Raji (cell line): ENCODE measurements around the gene CCDC86.

Experiments used
- POLR2A ChIP-seq: IDR thresholded peaks from 2 replicates; pipeline ENCODE4 v1.6.1; 2011; ENCODE audit warnings: low read depth, low read length, control low read depth; ENCODE audit not compliant: insufficient read depth

Gene CCDC86

GRCh38 chr11:60857378-60858232 lies 15.7 kb downstream of the CCDC86 start:
- no peak for TF ChIP-seq POLR2A

DNA sequence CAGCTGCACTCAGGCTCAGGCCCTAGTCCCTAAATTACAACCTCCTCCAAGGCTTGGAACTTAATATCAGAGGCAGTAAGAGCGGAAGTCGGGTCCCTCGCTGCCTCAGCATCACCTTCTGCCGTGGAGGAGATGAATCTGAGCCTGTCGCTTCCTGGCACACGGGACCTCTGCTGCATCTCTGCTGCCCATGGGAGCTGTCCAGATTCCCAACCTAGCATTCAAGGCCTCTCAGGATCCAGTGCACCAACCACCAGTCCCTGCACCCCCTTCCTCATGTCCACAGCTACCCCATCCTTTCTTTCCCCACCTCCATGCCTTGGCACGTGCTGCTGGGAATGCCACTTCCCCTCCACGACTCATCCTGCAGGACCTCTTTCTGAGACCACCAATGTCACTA lies 16.3 kb downstream of the CCDC86 start:
- TF ChIP-seq POLR2A: no peak

DNA sequence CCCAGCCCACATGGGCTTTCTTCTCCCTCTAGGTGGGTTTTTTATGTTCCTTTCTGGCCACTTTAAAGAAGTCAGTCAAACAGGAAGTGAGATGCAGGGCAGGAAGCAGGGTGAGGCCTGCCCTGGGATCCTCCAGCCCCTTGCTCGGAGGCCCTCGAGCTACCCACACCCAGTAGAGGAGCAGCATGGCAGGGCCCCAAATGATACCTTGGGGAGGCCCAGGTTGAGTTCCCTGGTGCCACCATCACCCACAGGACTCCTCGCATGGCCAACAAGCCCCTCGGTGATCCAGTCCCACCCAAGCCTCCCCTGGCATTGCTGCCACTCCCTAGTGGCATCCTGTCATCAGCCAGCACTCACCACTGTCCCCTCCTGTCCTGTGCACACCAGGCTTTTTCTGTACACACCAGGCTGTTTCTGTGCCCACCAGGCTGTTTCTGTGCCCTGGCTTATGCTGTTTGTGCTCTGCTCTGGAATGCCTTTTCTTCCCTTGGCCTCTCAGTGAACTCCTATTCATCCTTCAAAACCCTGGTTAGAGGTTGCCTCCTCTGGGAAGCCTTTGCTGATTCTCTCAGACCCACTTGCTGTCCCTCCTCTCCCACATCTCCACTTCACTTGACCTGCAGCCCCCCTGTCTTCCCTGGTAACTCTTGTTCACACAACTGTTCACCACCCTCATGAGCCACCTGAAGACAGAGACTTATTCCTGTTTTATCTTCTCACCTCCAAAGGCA lies 17.0 kb downstream of the CCDC86 start:
- no peak for TF ChIP-seq POLR2A

- no peak for TF ChIP-seq POLR2A
These were observed 17.8 kb downstream of the CCDC86 start for GRCh38 chr11:60859616-60860250.

DNA sequence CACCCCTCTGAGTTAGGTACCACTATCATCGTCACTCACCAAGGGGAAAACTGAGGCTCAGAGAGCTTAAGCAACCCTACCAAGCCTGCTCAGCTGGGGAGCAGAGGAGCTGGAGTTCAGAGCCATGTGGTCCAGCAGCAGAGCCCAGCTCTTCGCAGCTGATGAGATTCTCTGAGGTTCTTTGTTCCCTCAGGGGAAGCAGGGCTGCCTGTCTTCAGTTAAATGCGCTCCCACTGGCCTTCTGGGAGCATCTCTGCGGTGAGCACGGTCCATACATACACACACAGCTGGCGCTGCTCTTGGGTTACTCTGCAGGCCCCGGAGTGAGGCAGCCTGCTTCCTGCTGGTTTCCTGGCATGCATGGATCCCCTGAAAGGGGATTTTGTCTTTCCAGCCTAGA lies 19.0 kb downstream of the CCDC86 start:
- TF ChIP-seq POLR2A: no peak

GRCh38 chr11:60862171-60862570 lies 20.3 kb downstream of the CCDC86 start:
- TF ChIP-seq POLR2A: no peak

DNA sequence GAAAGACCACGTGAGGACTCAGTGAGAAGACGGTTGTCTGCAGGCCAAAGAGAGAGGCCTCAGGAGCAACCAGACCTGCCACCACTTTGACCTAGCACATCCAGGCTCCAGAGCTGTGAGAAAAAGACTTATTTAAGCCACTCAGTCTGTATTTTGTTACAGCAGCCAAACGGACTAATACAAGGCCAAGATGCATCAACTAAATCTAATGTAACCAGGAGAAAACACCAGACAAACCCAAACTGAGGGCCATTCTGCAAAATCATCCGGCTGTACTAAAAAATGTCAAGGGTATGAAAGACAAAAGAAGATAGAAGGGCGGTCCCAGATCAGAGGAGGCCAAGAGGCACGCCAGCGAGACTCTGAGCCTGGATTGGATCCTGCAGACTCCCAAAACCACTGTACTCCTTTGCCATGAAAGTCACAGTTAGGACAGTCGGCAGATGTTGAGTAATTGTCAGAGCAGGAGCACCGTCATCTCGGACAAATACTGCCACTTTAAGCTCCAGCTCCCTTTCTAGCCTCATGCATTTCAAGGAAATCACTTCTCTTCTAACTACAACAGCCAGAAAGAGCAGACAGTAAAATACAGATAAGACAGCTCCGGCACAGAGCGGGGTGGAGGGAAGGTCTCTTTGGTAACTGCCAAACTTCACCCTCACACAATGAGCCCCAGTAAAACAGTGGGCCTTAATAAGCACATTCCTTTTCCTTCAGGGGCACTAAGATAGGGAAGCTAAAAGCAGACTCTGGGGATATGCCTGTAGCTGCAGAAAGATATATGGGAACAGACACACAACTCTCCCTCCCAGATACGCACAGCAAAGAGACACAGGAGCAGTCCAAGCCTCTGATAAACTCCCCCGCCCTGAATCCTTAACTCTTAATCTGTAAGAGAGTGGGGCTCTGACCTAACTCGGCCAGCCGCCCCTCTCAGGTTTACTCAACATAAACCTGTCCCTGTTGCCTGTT lies 21.9 kb downstream of the CCDC86 start:
- no peak for TF ChIP-seq POLR2A

GRCh38 chr11:60864856-60865513 lies 23.1 kb downstream of the CCDC86 start:
- no peak for TF ChIP-seq POLR2A

DNA sequence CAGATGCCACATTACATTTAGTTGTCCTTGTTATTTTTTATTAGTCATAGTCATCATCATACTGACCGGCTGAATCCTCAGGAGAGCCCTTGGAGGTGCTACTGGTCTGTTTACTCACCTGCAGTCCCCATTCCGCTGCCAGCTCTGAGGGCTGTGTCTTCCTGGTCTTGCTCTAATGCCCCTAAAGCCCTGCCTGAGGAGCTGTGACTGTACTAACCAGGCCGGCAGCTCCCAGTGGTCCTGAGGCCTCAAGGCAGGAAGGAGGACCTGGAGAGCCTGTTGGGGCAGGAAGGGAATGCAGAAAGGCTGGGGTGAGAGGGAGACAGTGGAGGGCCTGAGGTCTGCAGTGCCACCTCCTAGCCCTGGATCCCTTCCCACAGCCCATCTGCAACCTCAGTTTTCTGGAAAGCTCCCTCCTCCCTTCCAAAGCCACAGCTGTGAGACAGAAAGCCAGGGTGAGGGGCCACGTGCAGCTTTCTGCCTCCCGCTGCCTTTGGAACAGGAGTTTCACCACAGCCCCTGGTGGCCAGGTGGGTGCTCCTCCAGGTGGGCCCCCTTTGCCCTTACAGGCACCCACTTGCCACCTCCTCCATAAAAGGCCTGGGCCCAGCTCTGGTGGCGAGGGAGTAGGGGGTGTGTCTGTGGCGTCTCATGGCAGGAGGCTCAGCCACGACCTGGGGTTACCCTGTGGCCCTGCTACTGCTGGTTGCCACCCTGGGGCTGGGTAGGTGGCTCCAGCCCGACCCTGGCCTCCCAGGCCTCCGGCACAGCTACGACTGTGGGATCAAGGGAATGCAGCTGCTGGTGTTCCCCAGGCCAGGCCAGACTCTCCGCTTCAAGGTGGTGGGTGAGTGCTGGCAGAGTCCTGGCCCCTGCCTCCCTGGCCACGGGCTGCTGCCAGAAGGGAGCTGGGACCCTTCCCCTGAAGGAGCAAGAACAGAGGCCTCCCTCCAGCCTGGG lies 25.3 kb downstream of the CCDC86 start, which contains the start of gene ZP1:
Gene ZP1, plus strand, starts transcription at position 632 of the 960 bp plus-strand sequence. Its CDS starts 20 bp downstream, at position 652.
- no peak for TF ChIP-seq POLR2A

DNA sequence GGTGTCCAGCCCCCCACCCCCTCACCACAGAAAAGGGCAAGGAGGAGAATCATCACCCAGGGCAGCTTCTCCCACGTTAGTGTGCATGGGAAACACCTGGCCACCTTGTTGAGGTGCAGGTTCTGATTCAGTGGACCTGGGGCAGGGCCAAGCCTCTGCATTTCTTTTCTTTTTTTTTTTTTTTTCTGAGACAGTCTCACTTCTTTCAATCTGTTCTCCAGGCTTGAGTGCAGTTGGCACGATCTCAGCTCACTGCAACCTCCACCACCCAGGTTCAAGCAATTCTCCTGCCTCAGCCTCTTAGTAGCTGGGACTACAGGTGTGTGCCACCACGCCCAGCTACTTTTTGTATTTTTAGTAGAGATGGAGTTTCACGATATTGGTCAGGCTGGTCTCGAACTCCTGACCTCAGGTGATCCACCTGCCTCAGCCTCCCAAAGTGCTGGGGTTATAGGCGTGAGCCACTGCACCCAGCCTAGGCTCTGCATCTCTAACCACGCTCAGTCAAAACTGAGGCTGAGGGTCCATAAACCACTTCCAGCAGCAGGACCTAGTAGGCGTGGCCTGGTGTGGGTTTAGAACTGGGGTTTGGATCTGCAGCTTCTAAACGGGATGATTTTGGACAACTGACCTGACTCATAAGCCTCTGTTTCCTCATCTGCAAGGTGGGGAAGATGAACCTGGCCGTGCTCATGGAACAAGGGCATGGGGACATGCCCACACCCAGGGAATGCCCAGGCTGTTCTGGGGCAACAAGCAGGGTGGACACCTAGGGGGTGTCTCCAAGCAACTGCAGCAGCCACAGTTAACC lies 26.2 kb downstream of the CCDC86 start:
- no peak for TF ChIP-seq POLR2A

- no peak for TF ChIP-seq POLR2A
These were observed 27.0 kb downstream of the CCDC86 start for GRCh38 chr11:60868682-60869450.

- no peak for TF ChIP-seq POLR2A
These were observed 27.5 kb downstream of the CCDC86 start for GRCh38 chr11:60869451-60869825.

- no peak for TF ChIP-seq POLR2A
These were observed 28.4 kb downstream of the CCDC86 start for GRCh38 chr11:60870276-60870675.
